HG02571 (cell line): Measurements from ENCODE around the gene UBTD2.
A peak's percentile ranks its signal among the peaks of the same experiment; 100 is the strongest.
"Not testable (repeated sequence)": the region's sequence is repeated elsewhere in the genome, so short reads cannot be mapped to it uniquely, and the experiment has no call there.

Experiments used
- ATAC-seq: cut with Tn5 transposase; IDR thresholded peaks from one replicate; pipeline ENCODE4 v1.9.1; 2021; ENCODE audit warnings: mild to moderate bottlenecking, moderate library complexity; ENCODE audit not compliant: unreplicated experiment

Gene UBTD2

GRCh38 chr5:172293054-172293744 lies 9.6 kb upstream of the UBTD2 start:
- peak; percentile 78 for ATAC-seq

GRCh38 chr5:172291837-172292236 lies 8.3 kb upstream of the UBTD2 start:
- not testable (repeated sequence) for ATAC-seq

GRCh38 chr5:172288465-172288864 lies 4.9 kb upstream of the UBTD2 start:
- no peak for ATAC-seq

- not testable (repeated sequence) for ATAC-seq
Observed at GRCh38 chr5:172287140-172287539, 3.6 kb upstream of the UBTD2 start.

- ATAC-seq, result no peak
Observed at GRCh38 chr5:172285226-172286143, 1.9 kb upstream of the UBTD2 start.

- no peak for ATAC-seq
Observed at GRCh38 chr5:172284611-172284980, 1.0 kb upstream of the UBTD2 start.

GRCh38 chr5:172283862-172284610 lies 472 bp upstream of the UBTD2 start:
- ATAC-seq, result peak; percentile 81

- no peak for ATAC-seq
Observed at GRCh38 chr5:172282272-172283019, 1.1 kb downstream of the UBTD2 start.

- no peak for ATAC-seq
Observed at GRCh38 chr5:172281346-172281745, 2.2 kb downstream of the UBTD2 start.

GRCh38 chr5:172280929-172281328 lies 2.6 kb downstream of the UBTD2 start:
- no peak for ATAC-seq

- no peak for ATAC-seq
Observed at GRCh38 chr5:172280317-172280716, 3.2 kb downstream of the UBTD2 start.

- ATAC-seq, result no peak
Observed at GRCh38 chr5:172278356-172278755, 5.2 kb downstream of the UBTD2 start.

- no peak for ATAC-seq
Observed at GRCh38 chr5:172276214-172276613, 7.3 kb downstream of the UBTD2 start.

GRCh38 chr5:172274951-172275753 lies 8.4 kb downstream of the UBTD2 start:
- ATAC-seq, result no peak

- no peak for ATAC-seq
Observed at GRCh38 chr5:172267943-172268342, 15.6 kb downstream of the UBTD2 start.

GRCh38 chr5:172266676-172267092 lies 16.9 kb downstream of the UBTD2 start:
- no peak for ATAC-seq

GRCh38 chr5:172266071-172266675 lies 17.4 kb downstream of the UBTD2 start:
- ATAC-seq, result no peak

- ATAC-seq, result no peak
Observed at GRCh38 chr5:172264815-172265395, 18.7 kb downstream of the UBTD2 start.

GRCh38 chr5:172255444-172255843 lies 28.1 kb downstream of the UBTD2 start:
- ATAC-seq, result no peak
